OCI-LY7 (cell line): ENCODE data around the gene ALDH1B1. TPM values are rescaled to one million over a fixed set of nuclear protein-coding genes. Genes with fewer than 3 reads are reported as not detected.
"Not testable (repeated sequence)": the region's sequence is repeated elsewhere in the genome, so short reads cannot be mapped to it uniquely, and the experiment has no call there.

Experiments
- BruUV-seq: library from RNA; stranded (reverse); fragments of 400-500 nt; replicated peaks from 2 replicates; lab custom pipeline; 2021; lab: Mats Ljungman, UMichigan
- CTCF ChIA-PET: fragments of 300-600 bp; sonication (Branson Sonifier 250); formaldehyde crosslinking; loops from one replicate; lab custom pipeline; 2022; ENCODE audit warnings: antibody characterized with exemption; ENCODE audit not compliant: unreplicated experiment; lab: Charles Lee
- POLR2A ChIA-PET: fragments of 300-600 bp; sonication (Branson Sonifier 250); formaldehyde crosslinking; loops from one replicate; lab custom pipeline; 2022; ENCODE audit warnings: antibody characterized with exemption; lab: Charles Lee
- DNase-seq: peaks from one replicate; pipeline ENCODE4 v3.0.0-alpha.2; 2015; ENCODE audit warnings: low spot score
- H2AFZ ChIP-seq: fragments of 200-600 bp; sonication (generic), shearing (Covaris generic); 2 replicates; pipeline ENCODE4 v1.6.1; 2014; ENCODE audit warnings: mild to moderate bottlenecking, antibody characterized with exemption, low read length, moderate library complexity
- H3K27ac ChIP-seq: fragments of 200-600 bp; sonication (generic); 2 replicates; pipeline ENCODE4 v1.5.1; 2014; ENCODE audit warnings: mixed run types, low read depth, mild to moderate bottlenecking, moderate library complexity, low read length, inconsistent platforms; ENCODE audit not compliant: poor library complexity, severe bottlenecking
- H3K36me3 ChIP-seq: fragments of 200-600 bp; sonication (generic); 2 replicates; pipeline ENCODE4 v1.6.1; 2014; ENCODE audit warnings: mild to moderate bottlenecking, antibody characterized with exemption, low read length, moderate library complexity, mixed read lengths; ENCODE audit not compliant: insufficient read depth
- H3K4me1 ChIP-seq: fragments of 200-600 bp; sonication (generic); 2 replicates; pipeline ENCODE4 v1.5.1; 2014; ENCODE audit warnings: mild to moderate bottlenecking, low read length; ENCODE audit not compliant: insufficient read depth, poor library complexity, severe bottlenecking
- H3K4me2 ChIP-seq: fragments of 200-600 bp; sonication (generic); 2 replicates; pipeline ENCODE4 v1.6.1; 2014; ENCODE audit warnings: mild to moderate bottlenecking, low read length
- H3K4me3 ChIP-seq: fragments of 200-600 bp; sonication (generic); 2 replicates; pipeline ENCODE4 v1.5.1; 2014; ENCODE audit warnings: mild to moderate bottlenecking, low read depth, low read length; ENCODE audit not compliant: poor library complexity, severe bottlenecking
- H3K79me2 ChIP-seq: fragments of 200-600 bp; sonication (generic); 2 replicates; pipeline ENCODE4 v1.6.1; 2016; ENCODE audit warnings: low read depth, mild to moderate bottlenecking, low read length, moderate library complexity, mixed read lengths; ENCODE audit not compliant: insufficient read depth
- H3K9me2 ChIP-seq: fragments of 200-600 bp; sonication (generic); 2 replicates; pipeline ENCODE4 v1.6.1; 2016; ENCODE audit warnings: mild to moderate bottlenecking, low read length, mixed read lengths; ENCODE audit not compliant: insufficient read depth
- H3K9me3 ChIP-seq: fragments of 200-600 bp; sonication (generic); 2 replicates; pipeline ENCODE4 v1.6.1; 2014; ENCODE audit warnings: mild to moderate bottlenecking, mixed run types, low read length, mixed read lengths
- H4K20me1 ChIP-seq: fragments of 200-600 bp; sonication (generic); 2 replicates; pipeline ENCODE4 v1.6.1; 2014; ENCODE audit warnings: mild to moderate bottlenecking, antibody characterized with exemption, low read length, moderate library complexity, mixed read lengths; ENCODE audit not compliant: insufficient read depth
- EZH2phosphoT487 ChIP-seq: fragments of 200-600 bp; sonication (generic); IDR thresholded peaks from 2 replicates; pipeline ENCODE4 v1.6.1; 2018; ENCODE audit warnings: low read depth, borderline replicate concordance, mild to moderate bottlenecking, mixed run types, antibody characterized with exemption, low read length, moderate library complexity, mixed read lengths
- intact Hi-C: fragments of 100-400 bp; cut with micrococcal nuclease; formaldehyde crosslinking; loops from one replicate; pipeline ENCODE4 v1.10.0; 2022; ENCODE audit not compliant: unreplicated experiment
- total RNA-seq, 2 experiments: library from RNA; depleted of rRNA in 1 of 2; stranded (reverse); fragments of >200 nt in 1 of 2; shearing (Covaris generic) in 1 of 2; gene quantifications; 2 replicates each; pipeline ENCODE4 v1.2.3, GENCODE V29; 2014 to 2022
- TF ChIP-seq, protein P1 (sequence below): fragments of 200-600 bp; sonication (generic); conservative IDR thresholded peaks from 2 replicates; pipeline ENCODE4 v1.5.1; 2014; ENCODE audit warnings: mild to moderate bottlenecking, antibody characterized with exemption, low read length, moderate library complexity, mixed read lengths

ALDH1B1 gene
- total RNA-seq, 2 experiments from 2014 or later, result 0.32 to 8.6 TPM

- Histone ChIP-seq H3K9me3 (no peaks in the 10 kb centered on the region), H3K79me2 (no peaks in the 10 kb centered on the region), H3K4me3 (no peak overlapping the region), H2AFZ (no peak overlapping the region), H3K9me2 (no peaks in the 10 kb centered on the region), H3K36me3 (no peaks in the 10 kb centered on the region), H3K4me2 (no peak overlapping the region), H3K4me1 (no peaks in the 10 kb centered on the region), H3K27ac (no peak overlapping the region), H4K20me1 (no peaks in the 10 kb centered on the region)
- CTCF ChIA-PET, result interaction anchor here (0.5 kb wide), 1 partner anchor 17 kb away, joined by 3 read pairs; no protein-coding TSS in a partner anchor
- BruUV-seq, result no TSS peak
- no peak for DNase-seq
- POLR2A ChIA-PET, result no interaction called here
- TF ChIP-seq, protein P1, sequence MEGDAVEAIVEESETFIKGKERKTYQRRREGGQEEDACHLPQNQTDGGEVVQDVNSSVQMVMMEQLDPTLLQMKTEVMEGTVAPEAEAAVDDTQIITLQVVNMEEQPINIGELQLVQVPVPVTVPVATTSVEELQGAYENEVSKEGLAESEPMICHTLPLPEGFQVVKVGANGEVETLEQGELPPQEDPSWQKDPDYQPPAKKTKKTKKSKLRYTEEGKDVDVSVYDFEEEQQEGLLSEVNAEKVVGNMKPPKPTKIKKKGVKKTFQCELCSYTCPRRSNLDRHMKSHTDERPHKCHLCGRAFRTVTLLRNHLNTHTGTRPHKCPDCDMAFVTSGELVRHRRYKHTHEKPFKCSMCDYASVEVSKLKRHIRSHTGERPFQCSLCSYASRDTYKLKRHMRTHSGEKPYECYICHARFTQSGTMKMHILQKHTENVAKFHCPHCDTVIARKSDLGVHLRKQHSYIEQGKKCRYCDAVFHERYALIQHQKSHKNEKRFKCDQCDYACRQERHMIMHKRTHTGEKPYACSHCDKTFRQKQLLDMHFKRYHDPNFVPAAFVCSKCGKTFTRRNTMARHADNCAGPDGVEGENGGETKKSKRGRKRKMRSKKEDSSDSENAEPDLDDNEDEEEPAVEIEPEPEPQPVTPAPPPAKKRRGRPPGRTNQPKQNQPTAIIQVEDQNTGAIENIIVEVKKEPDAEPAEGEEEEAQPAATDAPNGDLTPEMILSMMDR, result no peak
- TF ChIP-seq EZH2phosphoT487, result no peak
- intact Hi-C loops, result no loop called here
These were observed 1.9 kb downstream of the ALDH1B1 start for GRCh38 chr9:38394416-38394815.

- Histone ChIP-seq H4K20me1 (no peaks in the 10 kb centered on the region), H3K9me2 (no peaks in the 10 kb centered on the region), H3K79me2 (no peaks in the 10 kb centered on the region), H2AFZ (no peak overlapping the region), H3K36me3 (no peaks in the 10 kb centered on the region), H3K4me3 (no peak overlapping the region), H3K4me1 (no peaks in the 10 kb centered on the region), H3K27ac (no peak overlapping the region), H3K4me2 (no peak overlapping the region), H3K9me3 (no peaks in the 10 kb centered on the region)
- TF ChIP-seq, protein P1, result no peak
- no peak for TF ChIP-seq EZH2phosphoT487
- BruUV-seq, result no TSS peak
- ChIA-PET CTCF (no interaction called here), POLR2A (no interaction called here)
- intact Hi-C loops, result no loop called here
- no peak for DNase-seq
These were observed 3.3 kb downstream of the ALDH1B1 start for GRCh38 chr9:38395653-38396370.

DNA sequence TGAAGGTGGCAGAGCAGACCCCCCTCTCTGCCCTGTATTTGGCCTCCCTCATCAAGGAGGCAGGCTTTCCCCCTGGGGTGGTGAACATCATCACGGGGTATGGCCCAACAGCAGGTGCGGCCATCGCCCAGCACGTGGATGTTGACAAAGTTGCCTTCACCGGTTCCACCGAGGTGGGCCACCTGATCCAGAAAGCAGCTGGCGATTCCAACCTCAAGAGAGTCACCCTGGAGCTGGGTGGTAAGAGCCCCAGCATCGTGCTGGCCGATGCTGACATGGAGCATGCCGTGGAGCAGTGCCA lies 3.8 kb downstream of the ALDH1B1 start:
- no peaks in the 10 kb centered on the region for H3K36me3 ChIP-seq
- H4K20me1 ChIP-seq, result no peaks in the 10 kb centered on the region
- BruUV-seq, result no TSS peak
- ChIA-PET POLR2A (no interaction called here), CTCF (no interaction called here)
- H3K79me2 ChIP-seq, result no peaks in the 10 kb centered on the region
- intact Hi-C loops, result no loop called here
- TF ChIP-seq, protein P1, result no peak
- no peak for TF ChIP-seq EZH2phosphoT487
- no peak overlapping the region for H3K4me2 ChIP-seq
- no peaks in the 10 kb centered on the region for H3K9me2 ChIP-seq
- no peak overlapping the region for H3K27ac ChIP-seq
- no peaks in the 10 kb centered on the region for H3K4me1 ChIP-seq
- no peak overlapping the region for H3K4me3 ChIP-seq
- DNase-seq, result no peak
- no peak overlapping the region for H2AFZ ChIP-seq
- H3K9me3 ChIP-seq, result no peaks in the 10 kb centered on the region

GRCh38 chr9:38399191-38399590 lies 6.7 kb downstream of the ALDH1B1 start:
- POLR2A ChIA-PET, result interaction anchor here (0.8 kb wide), 1 partner anchor 19 kb away, joined by 3 read pairs; no protein-coding TSS in a partner anchor
- not testable (repeated sequence) for H3K4me2 ChIP-seq
- intact Hi-C loops, result loop anchor here (1.0 kb wide), 1 partner anchor 28 kb away; no protein-coding TSS in a partner anchor

More at GRCh38 chr9:38399191-38399590, 6.7 kb downstream of the ALDH1B1 start:
- H3K9me3 ChIP-seq, BruUV-seq, DNase-seq, H3K36me3 ChIP-seq, H3K9me2 ChIP-seq, H3K4me1 ChIP-seq, H4K20me1 ChIP-seq, H3K27ac ChIP-seq, H2AFZ ChIP-seq, H3K79me2 ChIP-seq, H3K4me3 ChIP-seq, CTCF ChIA-PET: not testable (repeated sequence)
